Transverse colon (tissue), 4 donors: ENCODE data around the gene BICDL2.

Experiments used
- CTCF ChIP-seq, 5 experiments: fragments of 200-600 bp in 3 of 5; fragments of 450-650 bp in 2 of 5; sonication (generic) in 3 of 5; IDR thresholded peaks; 1 replicate in 2 of 5; 2 replicates in 3 of 5; pipeline ENCODE4 v1.5.1; 2016 to 2017; ENCODE audit warnings: antibody characterized with exemption in 5 of 5, inconsistent platforms in 3 of 5, mild to moderate bottlenecking in 2 of 5, moderate library complexity in 1 of 5
- EP300 ChIP-seq: sonication (generic); formaldehyde crosslinking; IDR thresholded peaks from one replicate; pipeline ENCODE4 v1.6.1; 2017; ENCODE audit warnings: antibody characterized with exemption, low read depth
- POLR2A ChIP-seq: fragments of 450-650 bp; IDR thresholded peaks from one replicate; pipeline ENCODE4 v1.6.1; 2016; ENCODE audit warnings: antibody characterized with exemption, mild to moderate bottlenecking, moderate library complexity
- POLR2AphosphoS5 ChIP-seq, 3 donors: sonication (generic); formaldehyde crosslinking; IDR thresholded peaks; one replicate each; pipeline ENCODE4 v1.6.1; 2016; ENCODE audit warnings: antibody characterized with exemption in 3 of 3

GRCh38 chr16:2983706-2984136 is 53.0 kb downstream of the BICDL2 start:
- TF ChIP-seq POLR2A = no peak
- peak; percentile 64 to 97 (median 93) for TF ChIP-seq CTCF (IDR thresholded peaks at IDR 0.05)
- TF ChIP-seq POLR2AphosphoS5 (IDR thresholded peaks at IDR 0.05) = no peak
- no peak for TF ChIP-seq EP300
